HG02642 (cell line): ENCODE data around the gene TSTD1.
"Not testable (repeated sequence)": the region's sequence is repeated elsewhere in the genome, so short reads cannot be mapped to it uniquely, and the experiment has no call there.

Experiments used
- ATAC-seq: cut with Tn5 transposase; IDR thresholded peaks from one replicate; pipeline ENCODE4 v1.9.1; 2021; ENCODE audit warnings: mild to moderate bottlenecking; ENCODE audit not compliant: unreplicated experiment, poor library complexity

TSTD1 gene

GRCh38 chr1:161013488-161014230 is 25.1 kb downstream of the TSTD1 start:
- ATAC-seq: peak; percentile 86

DNA sequence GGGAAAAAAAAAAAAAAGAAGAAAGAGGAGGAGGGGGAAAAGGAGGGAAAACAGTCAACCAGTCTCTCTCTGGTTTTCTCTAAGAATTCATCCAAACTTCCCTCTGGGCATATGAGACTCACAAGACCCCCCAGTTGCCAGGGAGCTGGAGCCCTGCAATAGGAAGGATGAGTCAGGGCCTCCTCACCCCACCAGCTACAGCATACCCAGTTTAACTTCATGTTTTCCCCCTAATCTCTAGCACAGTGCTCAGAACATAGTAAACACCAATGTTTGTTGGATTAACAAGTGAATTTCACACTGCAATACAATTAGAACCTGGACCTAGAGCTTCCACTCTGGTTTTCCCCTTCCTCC is 25.7 kb downstream of the TSTD1 start:
- ATAC-seq: peak; percentile 33

DNA sequence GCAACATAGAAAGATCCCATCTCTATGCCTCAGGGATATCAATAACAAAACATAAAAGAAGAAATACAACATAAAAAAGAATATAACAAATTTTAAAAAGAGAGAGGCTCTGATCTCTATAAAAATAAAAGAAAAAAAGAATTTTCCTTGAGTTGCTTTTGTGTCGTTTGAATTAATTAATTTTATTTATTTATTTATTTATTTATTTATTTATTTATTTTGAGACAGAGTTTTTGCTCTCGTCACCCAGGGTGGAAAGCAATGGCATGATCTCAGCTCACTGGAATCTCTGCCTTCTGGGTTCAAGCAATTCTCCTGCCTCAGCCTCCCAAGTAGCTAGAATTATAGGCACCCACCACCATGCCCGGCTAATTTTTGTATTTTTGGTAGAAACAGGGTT is 26.3 kb downstream of the TSTD1 start:
- no peak for ATAC-seq

- ATAC-seq: no peak
These were observed 29.1 kb downstream of the TSTD1 start for GRCh38 chr1:161009602-161010211.

DNA sequence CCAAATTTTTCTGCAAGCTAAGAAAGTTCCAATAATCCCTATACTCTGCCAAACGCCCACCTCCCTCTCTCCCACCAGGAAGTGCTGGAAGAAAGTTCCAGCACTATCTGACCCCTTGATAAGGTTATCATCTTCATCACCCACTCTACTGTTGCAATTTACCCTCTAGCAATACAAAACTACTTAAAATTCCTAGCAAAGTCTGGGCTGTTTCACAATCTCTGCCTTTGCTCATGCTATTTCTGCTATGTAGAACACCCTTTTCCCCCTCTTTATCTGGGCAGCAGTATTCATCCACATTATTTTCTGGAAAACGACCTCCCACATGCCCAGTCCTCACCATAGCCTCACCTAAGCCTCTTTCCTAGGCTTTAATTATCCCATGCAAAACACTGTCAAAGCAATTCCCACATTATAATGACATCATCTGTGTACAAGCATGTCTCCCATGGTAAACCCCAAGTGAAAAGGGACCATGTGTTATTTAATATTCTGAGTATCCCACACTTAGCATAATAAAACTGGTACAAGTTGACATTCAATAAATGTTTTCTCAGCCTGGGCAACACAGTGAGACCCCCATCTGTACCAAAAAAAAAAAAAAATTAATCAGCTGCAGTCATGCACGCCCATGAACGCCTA is 29.8 kb downstream of the TSTD1 start:
- ATAC-seq: no peak

DNA sequence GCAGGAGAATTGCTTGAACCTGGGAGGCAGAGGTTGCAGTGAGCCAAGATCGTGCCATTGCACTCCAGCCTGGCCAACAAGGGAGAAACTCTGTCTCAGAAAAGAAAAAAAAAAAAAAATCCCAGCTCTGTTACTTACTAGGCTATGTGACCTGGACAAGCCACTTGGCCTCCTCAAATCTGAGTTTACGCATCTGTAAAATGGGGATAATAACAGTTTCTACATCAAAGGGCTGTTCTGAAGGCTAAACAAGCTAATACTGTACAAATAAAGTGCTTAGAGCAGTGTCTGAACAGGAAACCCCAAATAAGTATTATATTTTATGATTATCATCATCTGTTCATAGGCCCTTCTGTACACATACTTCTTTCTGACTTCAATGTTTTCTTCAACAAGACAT is 31.4 kb downstream of the TSTD1 start:
- no peak for ATAC-seq

DNA sequence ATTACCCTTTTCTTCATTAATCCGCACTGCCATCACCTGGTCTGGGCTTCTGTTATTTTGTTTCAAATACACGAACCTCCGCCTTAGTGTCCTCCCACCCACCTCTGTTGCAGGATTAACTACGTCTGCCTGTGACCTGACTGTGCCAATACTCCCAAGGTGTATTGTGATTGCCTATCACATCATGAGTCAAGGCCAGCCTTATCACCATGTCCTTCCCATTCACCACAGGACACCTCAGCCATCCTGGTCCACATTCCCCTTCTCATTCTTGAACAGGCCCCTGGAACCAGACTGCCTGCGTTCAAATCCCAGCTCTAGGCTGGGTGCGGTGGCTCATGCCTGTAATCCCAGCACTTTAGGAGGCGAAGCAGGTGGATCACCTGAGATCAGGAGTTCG is 32.2 kb downstream of the TSTD1 start:
- no peak for ATAC-seq

GRCh38 chr1:161001525-161001924 is 37.2 kb downstream of the TSTD1 start:
- ATAC-seq: no peak

- no peak for ATAC-seq
These were observed 37.9 kb downstream of the TSTD1 start for GRCh38 chr1:161000736-161001480.

- ATAC-seq: no peak
These were observed 39.4 kb downstream of the TSTD1 start for GRCh38 chr1:160999376-160999775.

DNA sequence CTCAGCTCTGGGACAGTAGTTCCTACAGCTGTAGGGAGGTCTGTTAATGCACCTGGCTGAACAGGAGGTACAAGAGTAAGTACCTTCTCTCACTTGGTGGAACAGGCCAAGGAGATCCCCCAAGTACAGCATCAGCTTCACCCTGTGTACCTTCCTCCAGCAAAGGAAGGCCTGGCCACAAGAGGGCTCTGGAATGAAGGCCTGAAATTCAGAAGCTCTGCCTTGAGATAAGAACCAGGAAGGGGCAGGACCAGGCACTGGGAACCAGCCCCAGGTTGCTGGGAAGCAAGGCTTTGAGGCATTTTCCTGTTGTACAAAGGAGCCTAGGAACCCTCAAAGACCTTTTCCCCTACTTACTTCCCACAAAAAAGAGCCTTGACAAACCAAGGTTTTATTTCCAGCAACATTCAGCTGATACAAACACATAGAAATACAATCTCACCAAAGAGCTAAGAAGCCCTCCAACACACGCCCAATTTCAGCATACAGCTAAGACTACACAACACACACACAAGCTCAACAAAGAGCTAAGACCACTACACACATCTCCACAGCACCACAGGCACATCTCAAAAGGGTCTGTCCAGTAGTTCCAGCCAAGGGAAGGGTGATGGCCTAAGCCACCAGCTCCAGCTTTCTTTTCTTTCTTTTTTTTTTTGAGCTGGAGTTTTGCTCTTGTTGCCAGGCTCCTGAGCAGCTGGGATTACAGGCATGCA is 41.3 kb downstream of the TSTD1 start:
- ATAC-seq: no peak

DNA sequence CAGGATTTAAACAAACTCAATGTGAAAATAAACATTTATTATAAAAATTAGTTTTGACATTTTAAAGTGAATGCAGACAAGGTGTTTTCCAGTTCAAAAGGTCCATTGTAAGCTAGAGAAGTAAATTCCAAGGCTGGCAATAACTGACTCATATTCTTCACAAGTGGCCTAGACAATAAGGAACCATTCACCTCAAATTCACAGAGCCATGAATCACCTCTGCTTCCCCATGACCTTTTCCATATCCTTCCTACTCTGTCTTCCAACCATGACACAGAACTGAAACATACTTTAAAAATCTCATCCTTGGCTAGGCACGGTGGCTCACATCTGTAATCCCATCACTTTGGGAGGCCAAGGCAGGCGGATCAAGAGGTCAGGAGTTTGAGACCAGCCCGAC is 42.6 kb downstream of the TSTD1 start:
- ATAC-seq: no peak

DNA sequence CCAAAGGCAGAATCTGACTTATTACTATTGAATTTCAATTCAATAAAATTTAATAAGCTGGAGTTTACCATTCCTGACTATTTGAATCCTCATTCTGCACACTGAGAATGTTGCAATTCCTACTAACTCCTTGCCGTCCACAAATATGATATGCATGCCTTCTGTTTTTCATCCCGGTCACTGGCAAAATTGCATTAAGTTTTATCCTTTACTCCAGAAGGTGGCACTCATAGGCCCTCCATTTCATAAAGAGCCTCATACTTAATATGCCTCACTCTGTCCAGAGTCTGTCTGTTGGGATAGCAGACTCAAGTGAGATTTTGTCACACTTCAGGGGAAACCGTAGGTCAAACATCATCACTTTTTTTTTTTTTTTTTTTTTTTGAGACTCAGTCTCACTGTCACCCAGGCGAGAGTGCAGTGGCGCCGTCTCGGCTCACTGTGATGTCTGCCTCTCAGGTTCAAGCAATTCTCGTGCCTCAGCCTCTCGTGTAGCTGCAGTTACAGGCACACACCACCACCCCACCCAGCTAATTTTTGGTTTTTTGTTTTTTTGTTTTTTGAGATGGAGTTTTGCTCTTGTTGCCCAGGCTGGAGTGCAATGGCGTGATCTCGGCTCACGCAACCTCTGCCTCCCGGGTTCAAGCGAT is 45.1 kb downstream of the TSTD1 start:
- no peak for ATAC-seq

GRCh38 chr1:160992036-160992435 is 46.7 kb downstream of the TSTD1 start:
- not testable (repeated sequence) for ATAC-seq
